ENCODE measurements around the gene PNPLA5.

Gene PNPLA5

GRCh38 chr22:43847376-43848289 lies 44.2 kb downstream of the PNPLA5 start:
- H3K4me3 ChIP-seq (replicated peaks; ENCODE audit: low read depth, low read length): no peak overlapping the region
- no peak for DNase-seq (ENCODE audit: extremely low read depth, low read depth)
- TF ChIP-seq CTCF (IDR thresholded peaks at IDR 0.05; ENCODE audit: low read depth, low read length, missing control alignments): no peak

GRCh38 chr22:43846966-43847365 lies 44.8 kb downstream of the PNPLA5 start:
- DNase-seq (ENCODE audit: extremely low read depth, low read depth): no peak
- H3K4me3 ChIP-seq (replicated peaks; ENCODE audit: low read depth, low read length): no peak overlapping the region
- TF ChIP-seq CTCF (IDR thresholded peaks at IDR 0.05; ENCODE audit: low read depth, low read length, missing control alignments): no peak

- TF ChIP-seq CTCF (IDR thresholded peaks at IDR 0.05; ENCODE audit: low read depth, low read length, missing control alignments): no peak
Measured at GRCh38 chr22:43845981-43846380, 45.8 kb downstream of the PNPLA5 start.

GRCh38 chr22:43844560-43845545 lies 47.0 kb downstream of the PNPLA5 start:
- no peak overlapping the region for H3K4me3 ChIP-seq (replicated peaks; ENCODE audit: low read depth, low read length)
- TF ChIP-seq CTCF (IDR thresholded peaks at IDR 0.05; ENCODE audit: low read depth, low read length, missing control alignments): no peak
- no peak for DNase-seq (ENCODE audit: extremely low read depth, low read depth)

More at GRCh38 chr22:43845981-43846380, 45.8 kb downstream of the PNPLA5 start:
- H3K4me3 ChIP-seq (replicated peaks; ENCODE audit: low read depth, low read length): no peak overlapping the region
- no peak for DNase-seq (ENCODE audit: extremely low read depth, low read depth)

- no peak for DNase-seq (ENCODE audit: extremely low read depth, low read depth)
- no peak for TF ChIP-seq CTCF (IDR thresholded peaks at IDR 0.05; ENCODE audit: low read depth, low read length, missing control alignments)
- H3K4me3 ChIP-seq (replicated peaks; ENCODE audit: low read depth, low read length): no peak overlapping the region
Measured at GRCh38 chr22:43843783-43844530, 47.9 kb downstream of the PNPLA5 start.

- no peak for TF ChIP-seq CTCF (IDR thresholded peaks at IDR 0.05; ENCODE audit: low read depth, low read length, missing control alignments)
- no peak overlapping the region for H3K4me3 ChIP-seq (replicated peaks; ENCODE audit: low read depth, low read length)
- no peak for DNase-seq (ENCODE audit: extremely low read depth, low read depth)
Measured at GRCh38 chr22:43841742-43842141, 50.1 kb downstream of the PNPLA5 start.
